ENCODE measurements around the gene INTS4. TPM values are rescaled to one million over a fixed set of nuclear protein-coding genes. Genes with fewer than 3 reads are reported as not detected.
"Not testable (repeated sequence)": the region's sequence is repeated elsewhere in the genome, so short reads cannot be mapped to it uniquely, and the experiment has no call there.

Gene INTS4
- total RNA-seq, 1 experiment from 2014 or later, result 30.3 TPM

- in situ Hi-C loops (cut with HindIII; ENCODE audit: low pct_unique_long_range_greater_than_20kb, low sequenced_read_pairs); DNase-seq (ENCODE audit: low read depth, low spot score): not testable (repeated sequence)
These were observed 34.0 kb upstream of the INTS4 start for GRCh38 chr11:78028423-78028822.

GRCh38 chr11:78027759-78028158, 33.3 kb upstream of the INTS4 start:
- no peak for DNase-seq (ENCODE audit: low read depth, low spot score)

GRCh38 chr11:78025378-78025777, 30.9 kb upstream of the INTS4 start:
- in situ Hi-C loops (cut with HindIII; ENCODE audit: low pct_unique_long_range_greater_than_20kb, low sequenced_read_pairs), result no loop called here
- DNase-seq (ENCODE audit: low read depth, low spot score), result no peak

More at GRCh38 chr11:78027759-78028158, 33.3 kb upstream of the INTS4 start:
- in situ Hi-C loops (cut with HindIII; ENCODE audit: low pct_unique_long_range_greater_than_20kb, low sequenced_read_pairs), result no loop called here

GRCh38 chr11:78023426-78023825, 29.0 kb upstream of the INTS4 start:
- no peak for DNase-seq (ENCODE audit: low read depth, low spot score)
- in situ Hi-C loops (cut with HindIII; ENCODE audit: low pct_unique_long_range_greater_than_20kb, low sequenced_read_pairs), result no loop called here

GRCh38 chr11:78022397-78023396, 28.2 kb upstream of the INTS4 start, which contains the start of gene KCTD14:
TSS of gene KCTD14 (minus strand) at chr11:78023276. CDS start at chr11:78023249, 27 bp downstream.
- in situ Hi-C loops (cut with HindIII; ENCODE audit: low pct_unique_long_range_greater_than_20kb, low sequenced_read_pairs), result no loop called here
- DNase-seq (ENCODE audit: low read depth, low spot score), result no peak

- DNase-seq (ENCODE audit: low read depth, low spot score), result no peak
- in situ Hi-C loops (cut with HindIII; ENCODE audit: low pct_unique_long_range_greater_than_20kb, low sequenced_read_pairs), result no loop called here
These were observed 27.1 kb upstream of the INTS4 start for GRCh38 chr11:78021611-78022010.

GRCh38 chr11:78020246-78020645, 25.8 kb upstream of the INTS4 start:
- no peak for DNase-seq (ENCODE audit: low read depth, low spot score)
- in situ Hi-C loops (cut with HindIII; ENCODE audit: low pct_unique_long_range_greater_than_20kb, low sequenced_read_pairs), result no loop called here

GRCh38 chr11:78019808-78020207, 25.3 kb upstream of the INTS4 start:
- in situ Hi-C loops (cut with HindIII; ENCODE audit: low pct_unique_long_range_greater_than_20kb, low sequenced_read_pairs), result no loop called here

GRCh38 chr11:78015878-78016277, 21.4 kb upstream of the INTS4 start:
- no peak for DNase-seq (ENCODE audit: low read depth, low spot score)
- in situ Hi-C loops (cut with HindIII; ENCODE audit: low pct_unique_long_range_greater_than_20kb, low sequenced_read_pairs), result no loop called here

More at GRCh38 chr11:78019808-78020207, 25.3 kb upstream of the INTS4 start:
- DNase-seq (ENCODE audit: low read depth, low spot score), result no peak

GRCh38 chr11:78014937-78015520, 20.6 kb upstream of the INTS4 start:
- in situ Hi-C loops (cut with HindIII; ENCODE audit: low pct_unique_long_range_greater_than_20kb, low sequenced_read_pairs), result not testable (repeated sequence)

GRCh38 chr11:78011301-78011700, 16.8 kb upstream of the INTS4 start:
- DNase-seq (ENCODE audit: low read depth, low spot score), result peak; percentile 43

More at GRCh38 chr11:78014937-78015520, 20.6 kb upstream of the INTS4 start:
- DNase-seq (ENCODE audit: low read depth, low spot score), result peak; percentile 15

GRCh38 chr11:78010755-78011154, 16.3 kb upstream of the INTS4 start:
- in situ Hi-C loops (cut with HindIII; ENCODE audit: low pct_unique_long_range_greater_than_20kb, low sequenced_read_pairs), result no loop called here
- no peak for DNase-seq (ENCODE audit: low read depth, low spot score)

More at GRCh38 chr11:78011301-78011700, 16.8 kb upstream of the INTS4 start:
- in situ Hi-C loops (cut with HindIII; ENCODE audit: low pct_unique_long_range_greater_than_20kb, low sequenced_read_pairs), result no loop called here

- no peak for DNase-seq (ENCODE audit: low read depth, low spot score)
- in situ Hi-C loops (cut with HindIII; ENCODE audit: low pct_unique_long_range_greater_than_20kb, low sequenced_read_pairs), result no loop called here
These were observed 15.8 kb upstream of the INTS4 start for GRCh38 chr11:78010304-78010703.

- in situ Hi-C loops (cut with HindIII; ENCODE audit: low pct_unique_long_range_greater_than_20kb, low sequenced_read_pairs), result no loop called here
- no peak for DNase-seq (ENCODE audit: low read depth, low spot score)
These were observed 14.6 kb upstream of the INTS4 start for GRCh38 chr11:78009062-78009461.

- DNase-seq (ENCODE audit: low read depth, low spot score), result peak; percentile 80
- in situ Hi-C loops (cut with HindIII; ENCODE audit: low pct_unique_long_range_greater_than_20kb, low sequenced_read_pairs), result no loop called here
These were observed 5.7 kb upstream of the INTS4 start for GRCh38 chr11:78000193-78000592.

- no peak for DNase-seq (ENCODE audit: low read depth, low spot score)
- in situ Hi-C loops (cut with HindIII; ENCODE audit: low pct_unique_long_range_greater_than_20kb, low sequenced_read_pairs), result no loop called here
These were observed 5.1 kb upstream of the INTS4 start for GRCh38 chr11:77999446-78000030.

GRCh38 chr11:77993902-77994301, 566 bp downstream of the INTS4 start:
- DNase-seq (ENCODE audit: low read depth, low spot score), result no peak
- in situ Hi-C loops (cut with HindIII; ENCODE audit: low pct_unique_long_range_greater_than_20kb, low sequenced_read_pairs), result no loop called here

GRCh38 chr11:77990981-77991380, 3.5 kb downstream of the INTS4 start:
- in situ Hi-C loops (cut with HindIII; ENCODE audit: low pct_unique_long_range_greater_than_20kb, low sequenced_read_pairs), result no loop called here
- no peak for DNase-seq (ENCODE audit: low read depth, low spot score)

All from SK-MEL-5 (cell line).